ENCODE measurements around the gene EIF3J. TPM values are rescaled to one million over a fixed set of nuclear protein-coding genes. Genes with fewer than 3 reads are reported as not detected.
"Not testable (repeated sequence)": the region's sequence is repeated elsewhere in the genome, so short reads cannot be mapped to it uniquely, and the experiment has no call there.

Gene EIF3J
- polyA plus RNA-seq, 4 donors: 96.2 to 120 (median 109) TPM

DNA sequence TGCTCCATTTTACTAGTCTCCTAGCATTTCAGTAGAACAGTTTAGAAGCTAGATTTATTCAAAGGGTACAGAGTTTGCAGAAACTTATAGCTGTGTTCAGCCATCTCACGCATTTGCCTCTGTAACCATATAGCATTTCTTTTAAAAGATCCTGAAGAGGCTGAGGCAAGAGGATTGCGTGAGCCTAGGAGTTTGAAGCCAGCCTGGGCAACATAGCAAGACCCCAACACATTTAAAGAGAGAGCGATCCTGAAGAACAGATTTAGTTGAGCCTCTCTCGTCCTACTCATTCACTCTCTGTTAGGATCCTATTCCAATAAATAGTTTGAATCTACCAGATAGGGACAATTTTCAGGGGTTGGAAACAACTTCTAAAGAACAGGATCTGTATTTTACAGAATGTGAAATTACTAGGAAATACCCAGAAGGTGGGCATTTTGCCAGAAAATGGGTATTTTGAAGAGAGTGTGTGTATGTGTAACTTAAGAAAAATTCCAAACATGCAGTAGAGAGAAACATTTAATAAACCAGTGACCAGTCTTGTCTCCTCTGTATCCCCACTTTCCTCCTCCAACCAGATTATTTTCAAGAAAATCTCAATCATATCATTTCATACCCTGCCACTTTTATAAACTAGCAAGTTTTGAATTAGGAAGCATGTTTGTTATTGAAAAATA is 4.5 kb downstream of the EIF3J start:
- no peak for DNase-seq (ENCODE audit: low read depth in 4 of 4, low spot score in 3 of 4)

DNA sequence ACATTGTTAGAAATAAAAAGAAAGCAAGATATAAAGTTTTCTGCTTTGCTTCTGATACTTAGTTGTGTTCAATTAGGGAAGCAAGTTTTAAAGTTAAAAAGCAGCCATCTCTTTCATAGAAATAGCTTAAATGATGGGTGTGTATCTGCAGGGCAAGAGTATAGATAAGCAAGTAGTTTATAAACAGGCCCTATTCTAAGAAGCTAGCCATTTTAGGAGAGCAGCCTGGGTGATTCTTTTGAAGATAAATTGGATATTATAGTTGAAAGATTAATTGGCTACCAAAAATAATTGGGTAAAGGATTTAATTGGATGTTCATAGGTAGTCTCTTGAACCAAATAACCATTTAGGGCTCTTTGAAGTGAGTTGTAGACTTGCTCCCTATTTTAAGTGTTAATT is 5.6 kb downstream of the EIF3J start:
- DNase-seq (ENCODE audit: low read depth in 4 of 4, low spot score in 3 of 4): no peak

DNA sequence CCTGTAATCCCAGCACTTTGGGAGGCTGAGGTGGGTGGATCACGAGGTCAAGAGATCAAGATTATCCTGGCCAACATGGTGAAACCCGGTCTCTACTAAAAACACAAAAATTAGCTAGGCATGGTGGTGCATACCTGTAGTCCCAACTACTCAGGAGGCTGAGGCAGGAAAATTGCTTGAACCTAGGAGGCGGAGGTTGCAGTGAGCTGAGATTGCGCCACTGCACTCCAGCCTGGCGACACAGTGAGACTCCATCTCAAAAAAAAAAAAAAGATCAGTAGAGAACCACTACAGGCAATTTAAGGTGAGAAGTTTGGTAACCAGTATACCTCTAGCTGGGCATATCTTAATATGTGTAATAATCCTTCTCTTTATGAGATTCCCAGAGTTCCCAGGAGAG is 7.8 kb downstream of the EIF3J start:
- DNase-seq (ENCODE audit: low read depth in 4 of 4, low spot score in 3 of 4): not testable (repeated sequence)

DNA sequence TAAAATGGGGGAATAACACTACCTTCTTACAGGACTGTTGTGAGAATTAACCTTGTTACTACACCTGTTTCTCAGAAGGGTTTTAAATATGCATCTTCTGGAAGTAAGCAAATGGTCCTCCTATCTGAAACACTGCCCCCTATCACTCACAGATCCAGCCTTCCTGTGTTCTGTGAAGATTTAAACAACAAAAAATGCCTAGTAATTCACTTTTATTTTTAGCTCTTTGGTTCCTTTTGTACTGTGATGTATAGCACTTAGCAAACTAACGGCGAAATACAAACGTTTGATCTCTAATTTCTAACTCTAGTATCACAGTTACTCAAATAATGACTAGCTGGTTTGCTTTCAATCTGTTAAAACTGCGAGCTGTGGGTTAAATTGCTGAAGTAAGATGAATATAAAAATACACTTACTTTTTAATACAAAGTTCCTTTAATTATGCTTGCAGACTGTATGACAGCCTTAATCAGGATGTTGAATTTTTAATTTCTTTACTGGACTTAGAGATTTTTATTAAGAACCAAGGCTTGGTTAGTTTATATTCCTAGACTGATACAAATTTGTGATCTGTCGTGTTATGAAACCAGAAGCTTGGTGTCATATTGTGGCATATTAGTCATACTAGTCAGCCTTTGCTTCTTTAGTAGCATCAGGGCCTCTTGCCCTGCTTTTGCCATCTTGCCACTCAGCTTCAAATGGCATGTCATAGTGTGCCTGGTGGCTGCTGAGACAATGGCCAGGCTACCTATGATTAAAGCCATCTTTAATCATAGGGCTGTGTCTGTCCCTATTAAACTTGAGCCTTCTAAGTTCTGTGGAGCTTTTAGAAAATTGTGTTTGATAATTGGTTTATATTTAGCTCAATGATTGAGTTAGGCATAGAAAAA is 9.2 kb downstream of the EIF3J start:
- DNase-seq (ENCODE audit: low read depth in 4 of 4, low spot score in 3 of 4): no peak

DNA sequence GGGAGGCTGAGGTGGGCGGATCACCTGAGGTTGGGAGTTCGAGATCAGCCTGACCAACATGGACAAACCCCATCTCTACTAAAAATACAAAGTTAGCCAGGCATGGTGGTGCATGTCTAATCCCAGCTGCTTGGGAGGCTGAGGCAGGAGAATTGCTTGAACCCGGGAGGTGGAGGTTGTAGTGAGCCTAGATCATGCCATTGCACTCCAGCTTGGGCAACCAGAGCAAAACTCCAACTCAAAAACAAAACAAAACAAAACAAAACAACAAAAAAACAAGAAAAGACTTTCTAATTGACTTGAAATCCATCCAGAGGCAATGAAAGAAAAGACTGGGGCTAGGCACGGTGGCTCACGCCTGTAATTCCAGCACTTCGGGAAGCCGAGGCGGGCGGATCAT is 12.2 kb downstream of the EIF3J start:
- not testable (repeated sequence) for DNase-seq (ENCODE audit: low read depth in 4 of 4, low spot score in 3 of 4)

DNA sequence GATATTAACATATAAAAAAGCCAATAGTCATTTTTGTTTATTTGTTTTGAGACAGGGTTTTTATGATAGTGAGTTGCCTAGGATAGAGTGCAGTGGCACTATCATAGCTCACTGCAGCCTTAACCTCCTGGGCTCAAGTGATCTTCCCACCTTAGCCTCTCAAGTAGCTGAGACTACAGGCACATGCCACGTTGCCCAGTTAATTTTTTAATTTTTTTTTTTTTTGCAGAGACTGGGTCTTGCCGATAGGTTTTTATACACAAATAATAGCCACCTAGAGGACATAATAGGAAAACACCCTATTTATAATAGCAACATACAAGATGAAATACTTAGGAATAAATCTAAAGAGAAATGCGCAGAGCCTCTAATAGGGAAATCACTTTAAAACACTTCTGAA is 13.3 kb downstream of the EIF3J start:
- no peak for DNase-seq (ENCODE audit: low read depth in 4 of 4, low spot score in 3 of 4)

DNA sequence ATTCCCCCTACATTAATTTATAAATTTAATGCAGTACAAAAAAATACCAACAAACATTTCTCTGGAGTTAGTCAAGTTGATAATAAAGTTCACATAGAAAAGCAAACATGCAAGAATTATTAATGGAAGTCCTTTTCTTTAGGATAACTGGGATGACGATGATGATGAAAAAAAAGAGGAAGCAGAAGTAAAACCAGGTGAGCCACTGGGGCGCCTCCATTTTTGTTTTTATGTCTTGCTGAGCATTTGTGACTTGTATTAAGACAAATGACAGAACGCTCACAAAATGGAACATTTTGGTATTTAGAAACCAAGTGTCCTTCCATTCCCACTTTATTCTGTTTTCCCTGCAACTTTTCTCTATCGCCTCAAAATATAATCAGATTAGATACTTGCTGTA is 13.8 kb downstream of the EIF3J start:
- no peak for DNase-seq (ENCODE audit: low read depth in 4 of 4, low spot score in 3 of 4)

DNA sequence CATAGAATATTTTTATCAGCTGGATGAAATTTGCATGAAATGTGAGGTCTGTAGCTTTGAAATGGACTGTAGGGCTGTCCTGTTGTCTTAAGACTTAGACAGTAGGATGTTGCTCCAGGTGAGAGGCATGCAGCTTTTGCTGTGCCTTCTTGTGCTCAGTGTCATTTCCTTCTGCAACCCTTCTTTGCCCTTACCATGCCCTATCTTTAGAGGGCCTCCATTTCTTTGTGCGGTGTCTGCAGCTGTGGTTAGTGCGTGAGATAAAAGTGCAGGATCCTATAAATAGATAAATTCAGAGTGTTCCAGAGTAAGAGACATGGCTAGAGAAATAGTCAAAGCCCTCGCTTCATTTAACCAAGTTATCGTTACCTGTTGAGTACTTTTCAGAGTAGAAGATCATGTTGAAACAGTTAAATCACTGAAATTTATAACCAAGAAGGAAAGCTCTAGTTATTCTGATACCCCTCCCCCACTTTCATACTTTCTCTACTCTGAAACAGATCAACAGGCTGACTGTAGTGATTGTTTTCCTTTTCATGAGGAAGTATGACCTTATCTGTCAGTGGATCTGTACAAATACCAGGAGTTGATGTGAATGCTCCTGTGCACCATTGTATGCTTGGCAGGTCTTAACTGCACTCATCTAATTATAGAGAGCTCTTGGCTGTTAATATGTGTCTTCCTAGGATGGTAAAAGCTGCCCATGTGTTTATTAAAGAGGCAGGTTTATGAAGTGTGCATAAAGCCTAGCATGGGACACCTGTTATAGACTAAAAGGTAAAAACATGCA is 18.2 kb downstream of the EIF3J start:
- no peak for DNase-seq (ENCODE audit: low read depth in 4 of 4, low spot score in 3 of 4)

DNA sequence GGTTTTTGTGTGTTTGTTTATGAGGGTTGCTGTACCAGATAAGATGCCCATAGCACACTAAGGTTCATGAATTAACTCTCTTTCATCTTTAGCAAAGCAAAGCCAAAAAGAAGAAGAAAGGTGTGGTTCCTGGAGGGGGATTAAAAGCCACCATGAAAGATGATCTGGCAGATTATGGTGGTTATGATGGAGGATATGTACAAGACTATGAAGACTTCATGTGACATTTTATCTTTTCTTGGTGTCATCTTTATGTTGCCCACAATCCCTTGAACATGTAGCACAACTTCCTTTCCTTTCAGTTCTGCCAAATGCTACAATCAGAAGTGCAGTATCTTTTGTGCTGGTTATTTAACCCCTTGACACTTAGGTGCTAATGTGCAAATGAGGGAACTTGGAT is 24.0 kb downstream of the EIF3J start:
- DNase-seq (ENCODE audit: low read depth in 4 of 4, low spot score in 3 of 4): not testable (repeated sequence)

DNA sequence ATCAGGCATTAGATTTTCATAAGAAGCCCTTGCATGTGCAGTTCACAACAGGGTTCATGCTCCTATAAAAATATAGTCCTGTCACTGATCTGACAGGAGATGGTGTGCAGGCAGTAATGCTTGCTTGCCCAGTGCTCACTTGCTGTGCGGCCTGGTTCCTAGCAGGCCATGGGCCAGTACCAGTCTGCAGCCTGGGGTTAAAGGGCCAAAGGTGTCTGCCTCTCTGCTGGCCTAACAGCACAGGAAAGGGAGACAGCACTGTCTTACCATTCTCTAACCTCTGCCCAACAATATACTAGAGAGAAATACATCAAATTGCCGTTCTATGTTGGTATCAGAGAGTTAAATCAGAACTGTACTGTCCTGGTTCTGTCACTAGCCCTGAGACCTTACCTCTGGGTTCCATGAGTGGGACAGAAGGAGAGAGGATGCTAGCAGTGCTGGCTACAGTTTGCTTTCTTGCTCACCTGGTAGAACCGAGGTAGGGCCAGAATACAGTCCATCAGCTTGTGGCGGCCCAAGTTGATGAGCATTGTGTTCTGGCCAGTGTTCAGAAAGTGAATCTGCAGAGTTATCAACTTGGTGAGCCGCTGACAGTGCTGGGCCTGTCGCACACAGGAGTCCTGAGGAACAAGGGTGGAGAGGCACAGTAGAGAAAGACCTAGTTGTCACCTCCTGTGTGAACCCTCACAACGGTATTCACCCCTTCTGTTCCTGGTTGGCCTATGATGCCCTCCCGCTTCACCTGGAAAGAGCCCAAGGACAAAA is 28.6 kb downstream of the EIF3J start:
- no peak for DNase-seq (ENCODE audit: low read depth in 4 of 4, low spot score in 3 of 4)

DNA sequence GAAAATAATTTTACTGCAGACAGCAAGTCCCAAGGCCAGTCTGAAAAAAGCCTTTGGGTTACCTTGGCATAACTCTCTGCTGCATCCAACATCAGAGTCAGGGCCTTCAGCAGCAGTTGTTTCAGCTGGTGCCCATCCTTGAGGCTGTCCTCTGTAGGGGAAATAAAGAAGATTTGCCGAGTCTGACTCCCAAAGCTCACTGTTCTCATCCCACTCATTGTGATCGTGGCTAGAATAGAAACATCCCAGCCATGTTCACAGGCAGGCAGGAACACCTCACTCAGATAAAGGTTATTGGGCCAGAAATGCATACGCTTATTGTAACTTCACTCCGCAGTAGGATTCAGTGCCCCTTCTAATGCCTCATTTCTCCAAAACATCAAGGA is 29.2 kb downstream of the EIF3J start:
- no peak for DNase-seq (ENCODE audit: low read depth in 4 of 4, low spot score in 3 of 4)

DNA sequence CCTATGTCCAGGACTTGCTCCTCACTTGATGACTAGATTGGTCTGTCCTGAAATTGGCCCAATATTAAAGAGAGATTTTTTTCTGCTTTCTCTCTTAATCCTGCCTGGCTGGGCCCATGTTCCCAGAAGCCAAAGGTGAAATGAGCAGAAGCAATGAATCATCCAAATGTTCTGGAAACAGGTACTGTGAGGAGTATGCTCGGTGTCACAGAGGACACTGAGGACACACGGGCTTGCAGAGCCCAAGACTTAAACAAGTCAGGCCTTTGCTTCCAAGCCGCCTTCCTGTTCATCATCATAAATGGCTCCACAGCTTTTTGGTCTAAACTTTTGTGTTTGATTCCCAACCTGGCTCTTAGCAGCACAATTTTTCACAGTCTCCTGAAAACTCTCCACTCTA is 31.4 kb downstream of the EIF3J start:
- DNase-seq (ENCODE audit: low read depth in 4 of 4, low spot score in 3 of 4): no peak

DNA sequence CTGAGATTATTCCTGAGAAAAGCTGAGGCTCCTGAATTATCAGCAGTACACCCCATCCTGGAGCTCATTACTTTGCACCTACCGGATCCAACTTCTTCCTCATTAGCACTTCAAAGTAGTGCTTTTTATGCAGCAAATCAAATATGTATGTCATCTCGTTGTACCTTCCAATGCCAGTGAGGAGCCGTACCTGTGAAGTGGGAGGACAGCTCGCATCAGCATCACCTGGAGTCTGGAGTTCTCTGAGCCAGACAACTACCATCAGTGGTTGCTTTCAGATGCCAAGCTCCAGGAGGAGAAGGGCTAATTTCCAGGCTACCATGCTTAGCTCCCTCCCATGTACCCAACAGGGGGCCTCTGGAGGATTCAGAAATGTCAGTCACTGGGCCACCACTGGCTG is 32.4 kb downstream of the EIF3J start:
- DNase-seq (ENCODE audit: low read depth in 4 of 4, low spot score in 3 of 4): no peak

DNA sequence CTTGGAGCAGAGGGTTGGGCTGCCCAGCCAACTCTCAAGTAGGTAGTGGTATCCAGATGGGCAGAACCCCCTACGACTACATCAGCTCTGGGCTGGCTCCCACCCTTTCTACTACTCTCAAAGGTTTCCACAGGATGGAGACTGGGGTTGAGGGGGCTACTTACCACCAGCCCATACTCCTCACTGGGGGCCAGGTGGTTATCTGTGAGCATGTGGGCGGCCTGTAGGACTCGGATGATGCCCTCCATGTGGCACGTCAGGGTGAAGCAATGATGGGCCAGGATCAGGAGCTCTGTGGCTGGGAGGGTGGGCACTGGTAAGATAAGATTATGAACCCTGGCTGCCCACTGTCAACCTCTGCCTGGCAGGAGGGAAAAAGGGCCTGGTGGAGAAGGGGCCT is 33.4 kb downstream of the EIF3J start:
- DNase-seq (ENCODE audit: low read depth in 4 of 4, low spot score in 3 of 4): no peak

DNA sequence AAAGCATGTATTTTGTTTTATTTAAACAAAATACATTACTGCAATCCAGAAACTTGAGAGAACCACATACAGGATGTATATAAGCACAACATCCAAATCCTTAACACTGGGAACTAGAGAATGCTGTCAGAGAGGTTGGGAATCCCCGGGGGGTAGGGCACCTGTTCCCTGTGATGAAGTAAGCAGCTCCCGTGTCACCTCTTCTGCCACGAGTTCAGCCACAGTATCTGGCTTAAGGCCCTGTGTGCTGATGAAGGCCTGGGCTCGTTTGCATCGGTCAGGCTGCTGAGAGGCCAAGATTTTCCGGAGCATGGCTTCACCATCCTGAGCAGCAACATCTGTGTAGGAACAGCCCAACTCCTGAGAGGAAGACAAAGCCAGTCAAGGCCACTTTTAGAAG is 36.4 kb downstream of the EIF3J start:
- no peak for DNase-seq (ENCODE audit: low read depth in 4 of 4, low spot score in 3 of 4)

DNA sequence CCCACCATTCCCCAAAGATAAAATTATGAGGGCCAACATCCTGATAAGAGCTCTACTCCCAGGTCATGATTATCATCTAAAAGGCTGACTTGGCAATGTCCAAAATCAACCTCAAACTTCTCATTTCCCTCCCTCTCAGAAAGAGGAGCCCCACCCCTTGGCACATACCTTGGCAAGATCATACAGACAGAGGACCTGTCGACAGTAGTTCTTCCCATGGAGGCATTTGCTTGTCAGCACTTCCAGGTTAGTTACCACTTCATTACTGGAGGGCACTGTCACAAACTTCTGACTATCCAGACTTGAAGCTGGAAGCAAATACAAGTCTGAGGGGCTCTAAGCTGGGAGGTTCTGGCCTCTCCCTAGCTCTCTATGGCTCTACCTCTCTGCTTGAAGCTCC is 37.8 kb downstream of the EIF3J start:
- DNase-seq (ENCODE audit: low read depth in 4 of 4, low spot score in 3 of 4): no peak

DNA sequence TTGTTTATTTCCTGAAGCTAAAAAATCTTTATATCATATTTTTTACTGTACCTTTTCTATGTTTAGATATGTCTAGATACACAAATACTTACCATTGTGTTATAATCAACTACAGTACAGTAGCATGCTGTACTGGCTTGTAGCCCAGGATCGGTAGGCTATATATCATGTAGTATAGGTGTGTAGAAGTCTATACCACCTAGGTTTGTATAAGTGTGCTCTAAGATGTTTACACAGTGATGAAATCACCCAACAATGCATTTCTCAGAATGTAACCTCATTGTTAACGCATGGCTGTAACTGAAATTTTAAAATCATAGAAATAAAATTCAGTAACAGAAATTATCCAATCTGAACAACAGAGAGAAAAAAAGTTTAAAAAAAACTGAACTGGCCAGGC is 43.2 kb downstream of the EIF3J start:
- no peak for DNase-seq (ENCODE audit: low read depth in 4 of 4, low spot score in 3 of 4)

DNA sequence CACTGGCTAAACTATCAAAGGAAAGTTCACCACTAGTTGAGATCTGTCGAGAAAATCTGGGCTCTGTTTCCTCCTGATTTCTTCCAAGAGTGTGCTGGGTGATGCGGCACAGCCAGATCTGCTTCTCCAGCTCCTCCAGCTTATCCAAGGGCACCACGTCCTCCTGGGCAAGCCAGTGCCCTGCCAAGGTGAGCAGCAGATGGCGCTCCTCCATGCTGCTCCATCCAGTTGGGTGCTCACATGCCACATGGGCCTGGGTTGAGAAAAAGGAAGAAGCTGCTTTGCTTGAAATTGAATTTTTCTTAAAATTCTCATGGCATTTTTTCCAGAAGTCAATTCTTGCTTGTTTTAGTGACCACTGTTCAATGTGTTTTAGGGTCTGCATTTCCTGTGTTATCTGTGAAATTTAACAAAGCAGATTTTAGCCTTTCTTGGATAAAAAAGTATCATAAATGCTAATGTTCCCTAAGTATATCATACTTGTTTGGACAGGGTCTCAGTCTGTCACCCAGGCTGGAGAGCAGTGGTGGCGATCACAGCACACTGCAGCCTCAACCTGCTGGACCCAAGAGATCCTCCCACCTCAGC is 47.3 kb downstream of the EIF3J start:
- DNase-seq (ENCODE audit: low read depth in 4 of 4, low spot score in 3 of 4): no peak

DNA sequence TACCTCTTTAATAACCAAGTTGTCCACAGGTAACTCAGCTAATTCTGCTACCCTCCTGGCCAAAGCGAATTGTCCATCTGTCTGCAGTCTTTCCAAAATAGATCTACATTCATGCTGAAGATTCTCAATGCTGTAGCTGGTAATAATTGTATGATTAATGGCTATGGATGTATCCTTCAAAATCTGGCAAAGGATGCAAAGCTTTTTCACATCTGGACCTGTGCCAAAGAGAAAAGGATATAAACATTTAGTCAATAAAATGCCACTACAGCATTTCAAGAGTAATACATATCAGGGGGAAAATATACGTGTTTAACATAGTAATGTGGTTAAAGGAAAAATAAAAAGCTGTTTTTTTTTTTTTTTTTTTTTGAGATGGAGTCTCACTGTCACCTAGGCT is 48.7 kb downstream of the EIF3J start:
- no peak for DNase-seq (ENCODE audit: low read depth in 4 of 4, low spot score in 3 of 4)

DNA sequence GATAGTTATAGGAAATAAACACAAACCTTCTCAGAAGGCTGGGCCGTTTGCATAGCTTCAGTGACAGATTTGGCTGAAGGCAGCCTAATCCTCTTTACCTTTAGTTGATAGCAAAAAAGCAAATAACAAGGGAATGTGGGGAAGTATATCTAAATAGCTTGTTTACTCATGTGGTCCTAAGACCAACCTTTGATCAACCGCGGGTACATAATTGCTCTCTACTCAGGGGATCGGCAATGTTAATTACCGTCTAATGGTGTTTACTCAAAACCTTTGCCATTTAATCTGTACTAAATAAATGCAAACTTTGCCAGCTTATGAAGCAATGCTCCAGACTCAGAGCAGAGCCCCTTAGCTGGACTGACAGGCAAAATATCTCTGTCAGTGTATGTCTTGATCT is 51.6 kb downstream of the EIF3J start:
- DNase-seq (ENCODE audit: low read depth in 4 of 4, low spot score in 3 of 4): no peak

All from right renal pelvis (tissue), 4 donors.